K562 (cell line): Measurements from ENCODE around the gene THAP8.

ENCODE experiments used
- FOXP1 ChIP-seq: sonication (generic); formaldehyde crosslinking; IDR thresholded peaks from 2 replicates; pipeline ENCODE4 v1.8.0; 2022; ENCODE audit warnings: mild to moderate bottlenecking, missing genetic modification reagents
- GATA2 ChIP-seq: sonication (generic); formaldehyde crosslinking; IDR thresholded peaks from 2 replicates; pipeline ENCODE4 v1.4.0; 2020; ENCODE audit warnings: mild to moderate bottlenecking, missing genetic modification reagents
- JUND ChIP-seq, 2 experiments: IDR thresholded peaks; 2 replicates in 1 of 2; 3 replicates in 1 of 2; pipeline ENCODE4 v1.6.1; 2011; ENCODE audit warnings: borderline replicate concordance in 2 of 2, low read depth in 2 of 2, low read length in 2 of 2, improper control_type of control experiment in 1 of 2, missing biosample characterization in 1 of 2, missing genetic modification characterization in 1 of 2, missing genetic modification reagents in 1 of 2
- KAT7 ChIP-seq: sonication (generic); formaldehyde crosslinking; IDR thresholded peaks from 2 replicates; pipeline ENCODE4 v1.8.0; 2022; ENCODE audit warnings: missing genetic modification reagents, mild to moderate bottlenecking, borderline replicate concordance
- MAFG ChIP-seq: fragments of 450-650 bp; conservative IDR thresholded peaks from 2 replicates; pipeline ENCODE4 v1.6.1; 2016; ENCODE audit warnings: missing genetic modification characterization, missing compliant biosample characterization
- NCOA2 ChIP-seq, 2 experiments: fragments of 450-650 bp; IDR thresholded peaks; 2 replicates each; pipeline ENCODE4 v1.6.1; 2018; ENCODE audit warnings: mild to moderate bottlenecking in 2 of 2, moderate library complexity in 1 of 2; ENCODE audit not compliant: partially characterized antibody in 2 of 2
- NFIC ChIP-seq: fragments of 450-650 bp; IDR thresholded peaks from 2 replicates; pipeline ENCODE4 v1.6.1; 2017; ENCODE audit warnings: mild to moderate bottlenecking, inconsistent platforms
- TRIM28 ChIP-seq: fragments of 450-650 bp; IDR thresholded peaks from 2 replicates; pipeline ENCODE4 v1.6.1; 2017
- ZNF165 ChIP-seq: fragments of 250-450 bp; sonication (Bioruptor Pico); IDR thresholded peaks from 2 replicates; pipeline ENCODE4 v1.4.0; 2020; ENCODE audit warnings: borderline replicate concordance
- TF ChIP-seq, protein P1 (sequence below), 3 experiments: IDR thresholded peaks in 2 of 3; conservative IDR thresholded peaks in 1 of 3; 2 replicates each; pipeline ENCODE4 v1.5.1; 2011 to 2012; ENCODE audit warnings: low read length in 3 of 3, mild to moderate bottlenecking in 3 of 3, control low read depth in 2 of 3, improper control_type of control experiment in 1 of 3, inconsistent platforms in 1 of 3, low read depth in 1 of 3, mixed read lengths in 1 of 3, moderate library complexity in 1 of 3; ENCODE audit not compliant: insufficient read depth in 2 of 3
- TF ChIP-seq, protein P2 (sequence below): sonication (generic); formaldehyde crosslinking; IDR thresholded peaks from 2 replicates; pipeline ENCODE4 v1.9.0; 2022; ENCODE audit warnings: mild to moderate bottlenecking, missing genetic modification reagents
- TF ChIP-seq, protein P3 (sequence below), 2 experiments: fragments of 450-650 bp in 1 of 2; sonication (generic) in 1 of 2; formaldehyde crosslinking; conservative IDR thresholded peaks; 2 replicates each; pipeline versions ENCODE4 v1.4.0 to v1.8.1; 2020 to 2022; ENCODE audit warnings: mild to moderate bottlenecking in 1 of 2, missing genetic modification reagents in 1 of 2

DNA sequence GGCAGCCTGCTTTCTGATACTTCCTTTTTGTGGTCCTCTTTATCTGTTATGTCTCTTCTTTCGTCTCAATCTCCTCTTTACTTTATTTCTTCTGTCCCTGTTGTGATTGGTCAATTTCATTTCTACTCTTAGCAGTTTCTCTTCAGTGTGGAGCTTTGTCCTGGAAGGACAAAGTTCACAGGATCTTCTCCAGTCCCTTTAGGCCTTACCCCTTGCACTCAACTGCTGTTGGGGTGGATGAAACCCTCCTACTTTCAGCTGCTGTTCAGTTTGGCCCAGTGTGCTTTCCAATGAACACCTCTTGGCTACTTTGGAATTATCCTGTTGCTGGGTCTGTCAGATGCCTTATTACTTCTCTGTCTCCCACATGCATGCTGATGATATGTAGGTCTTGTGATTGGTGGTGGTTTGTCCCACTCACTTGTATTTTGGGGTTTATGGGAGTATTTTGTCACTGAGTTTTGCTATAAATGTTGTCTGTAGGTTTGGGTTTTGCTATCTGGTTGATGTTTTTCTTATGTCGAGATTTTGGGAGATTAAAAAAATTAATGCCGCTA, 25.4 kb upstream of the THAP8 start:
- TF ChIP-seq TRIM28 (no peak), ZNF165 (CRISPR knock-in tag) (no peak), GATA2 (CRISPR knock-in tag) (no peak), MAFG (tag) (no peak), FOXP1 (CRISPR knock-in tag) (no peak), JUND (IDR thresholded peaks at IDR 0.05; ENCODE audit: borderline replicate concordance, low read depth, low read length) (no peak), JUND (tag; IDR thresholded peaks at IDR 0.05; ENCODE audit: borderline replicate concordance, low read depth, low read length) (no peak), KAT7 (CRISPR knock-in tag) (no peak), NCOA2 (IDR thresholded peaks at IDR 0.05; ENCODE audit: partially characterized antibody in 2 of 2) (no peak), NFIC (no peak)
- TF ChIP-seq, protein P1, sequence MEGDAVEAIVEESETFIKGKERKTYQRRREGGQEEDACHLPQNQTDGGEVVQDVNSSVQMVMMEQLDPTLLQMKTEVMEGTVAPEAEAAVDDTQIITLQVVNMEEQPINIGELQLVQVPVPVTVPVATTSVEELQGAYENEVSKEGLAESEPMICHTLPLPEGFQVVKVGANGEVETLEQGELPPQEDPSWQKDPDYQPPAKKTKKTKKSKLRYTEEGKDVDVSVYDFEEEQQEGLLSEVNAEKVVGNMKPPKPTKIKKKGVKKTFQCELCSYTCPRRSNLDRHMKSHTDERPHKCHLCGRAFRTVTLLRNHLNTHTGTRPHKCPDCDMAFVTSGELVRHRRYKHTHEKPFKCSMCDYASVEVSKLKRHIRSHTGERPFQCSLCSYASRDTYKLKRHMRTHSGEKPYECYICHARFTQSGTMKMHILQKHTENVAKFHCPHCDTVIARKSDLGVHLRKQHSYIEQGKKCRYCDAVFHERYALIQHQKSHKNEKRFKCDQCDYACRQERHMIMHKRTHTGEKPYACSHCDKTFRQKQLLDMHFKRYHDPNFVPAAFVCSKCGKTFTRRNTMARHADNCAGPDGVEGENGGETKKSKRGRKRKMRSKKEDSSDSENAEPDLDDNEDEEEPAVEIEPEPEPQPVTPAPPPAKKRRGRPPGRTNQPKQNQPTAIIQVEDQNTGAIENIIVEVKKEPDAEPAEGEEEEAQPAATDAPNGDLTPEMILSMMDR (IDR thresholded peaks at IDR 0.05 in 2 of 3, conservative IDR thresholded peaks at IDR 0.05 in 1 of 3; ENCODE audit: insufficient read depth in 2 of 3, low read depth in 1 of 3, low read length in 3 of 3), result no peak
- TF ChIP-seq, protein P2, sequence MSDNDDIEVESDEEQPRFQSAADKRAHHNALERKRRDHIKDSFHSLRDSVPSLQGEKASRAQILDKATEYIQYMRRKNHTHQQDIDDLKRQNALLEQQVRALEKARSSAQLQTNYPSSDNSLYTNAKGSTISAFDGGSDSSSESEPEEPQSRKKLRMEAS (CRISPR knock-in tag), result no peak
- TF ChIP-seq, protein P3, sequence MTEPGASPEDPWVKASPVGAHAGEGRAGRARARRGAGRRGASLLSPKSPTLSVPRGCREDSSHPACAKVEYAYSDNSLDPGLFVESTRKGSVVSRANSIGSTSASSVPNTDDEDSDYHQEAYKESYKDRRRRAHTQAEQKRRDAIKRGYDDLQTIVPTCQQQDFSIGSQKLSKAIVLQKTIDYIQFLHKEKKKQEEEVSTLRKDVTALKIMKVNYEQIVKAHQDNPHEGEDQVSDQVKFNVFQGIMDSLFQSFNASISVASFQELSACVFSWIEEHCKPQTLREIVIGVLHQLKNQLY (CRISPR knock-in tag; conservative IDR thresholded peaks at IDR 0.05), result no peak
